PC-3 (cell line): ENCODE measurements around the gene COP1.

ENCODE experiments used
- EZH2phosphoT487 ChIP-seq: fragments of 300-600 bp; sonication (generic); IDR thresholded peaks from 2 replicates; pipeline ENCODE4 v1.6.1; 2018; ENCODE audit warnings: mild to moderate bottlenecking, antibody characterized with exemption, low read length, borderline replicate concordance
- TF ChIP-seq, protein P1 (sequence below): fragments of 300-600 bp; sonication (generic); conservative IDR thresholded peaks from 2 replicates; pipeline ENCODE4 v1.5.1; 2017; ENCODE audit warnings: antibody characterized with exemption, low read depth, mild to moderate bottlenecking, low read length

DNA sequence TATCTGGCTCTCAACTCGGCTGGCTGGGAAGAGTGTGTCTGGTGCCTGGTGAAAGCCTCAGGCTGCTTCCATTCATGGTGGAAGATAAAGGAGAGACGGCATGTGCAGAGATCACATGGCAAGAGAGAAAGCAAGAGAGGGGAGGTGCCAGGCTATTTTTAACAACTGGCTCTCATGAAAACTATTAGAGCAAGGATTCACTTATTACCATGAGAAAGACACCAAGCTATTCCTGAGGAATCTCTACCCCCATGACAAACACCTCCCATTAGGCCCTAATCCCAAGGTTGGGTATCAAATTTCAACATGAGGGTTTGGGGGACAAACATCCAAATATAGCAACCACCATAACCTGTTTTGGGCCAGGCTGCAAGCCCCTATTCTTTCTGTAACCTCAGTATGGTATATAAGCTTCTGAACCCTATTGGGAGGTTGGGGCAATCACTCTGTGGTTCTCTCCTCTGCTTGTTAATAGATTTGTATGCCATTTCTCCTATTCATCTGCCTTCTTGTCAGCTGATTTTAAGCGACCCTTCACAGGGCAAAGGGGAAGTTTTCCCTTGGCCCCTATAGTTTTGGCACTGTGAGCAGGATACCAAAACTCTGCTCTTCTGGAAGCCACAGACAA lies 284.7 kb downstream of the COP1 start:
- no peak for TF ChIP-seq EZH2phosphoT487
- TF ChIP-seq, protein P1, sequence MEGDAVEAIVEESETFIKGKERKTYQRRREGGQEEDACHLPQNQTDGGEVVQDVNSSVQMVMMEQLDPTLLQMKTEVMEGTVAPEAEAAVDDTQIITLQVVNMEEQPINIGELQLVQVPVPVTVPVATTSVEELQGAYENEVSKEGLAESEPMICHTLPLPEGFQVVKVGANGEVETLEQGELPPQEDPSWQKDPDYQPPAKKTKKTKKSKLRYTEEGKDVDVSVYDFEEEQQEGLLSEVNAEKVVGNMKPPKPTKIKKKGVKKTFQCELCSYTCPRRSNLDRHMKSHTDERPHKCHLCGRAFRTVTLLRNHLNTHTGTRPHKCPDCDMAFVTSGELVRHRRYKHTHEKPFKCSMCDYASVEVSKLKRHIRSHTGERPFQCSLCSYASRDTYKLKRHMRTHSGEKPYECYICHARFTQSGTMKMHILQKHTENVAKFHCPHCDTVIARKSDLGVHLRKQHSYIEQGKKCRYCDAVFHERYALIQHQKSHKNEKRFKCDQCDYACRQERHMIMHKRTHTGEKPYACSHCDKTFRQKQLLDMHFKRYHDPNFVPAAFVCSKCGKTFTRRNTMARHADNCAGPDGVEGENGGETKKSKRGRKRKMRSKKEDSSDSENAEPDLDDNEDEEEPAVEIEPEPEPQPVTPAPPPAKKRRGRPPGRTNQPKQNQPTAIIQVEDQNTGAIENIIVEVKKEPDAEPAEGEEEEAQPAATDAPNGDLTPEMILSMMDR = no peak
